ENCODE results near the gene ACTL6A. TPM values are rescaled to one million over a fixed set of nuclear protein-coding genes. Genes with fewer than 3 reads are reported as not detected.
"Not testable (repeated sequence)": the region's sequence is repeated elsewhere in the genome, so short reads cannot be mapped to it uniquely, and the experiment has no call there.

The ACTL6A gene
- total RNA-seq, 1 experiment from 2014 or later, result 61.9 TPM

- TF ChIP-seq REST (IDR thresholded peaks at IDR 0.05; ENCODE audit: low read depth), result no peak
- no peak for TF ChIP-seq ATF3 (IDR thresholded peaks at IDR 0.05)
- no peak for TF ChIP-seq CBX3 (IDR thresholded peaks at IDR 0.05; ENCODE audit: low read depth)
- no peak for TF ChIP-seq RAD21 (IDR thresholded peaks at IDR 0.05; ENCODE audit: low read depth)
- TF ChIP-seq FOSL1 (IDR thresholded peaks at IDR 0.05; ENCODE audit: low read depth), result no peak
Measured at GRCh38 chr3:179562591-179563270, at the start of gene ACTL6A (continued).

GRCh38 chr3:179513862-179514261 lies 48.9 kb upstream of the ACTL6A start:
- TF ChIP-seq SP1 (IDR thresholded peaks at IDR 0.05; ENCODE audit: low read depth) (no peak), SRF (IDR thresholded peaks at IDR 0.05; ENCODE audit: low read depth) (no peak), TCF7L2 (IDR thresholded peaks at IDR 0.05; ENCODE audit: borderline replicate concordance, extremely low read depth, insufficient read depth, insufficient read length) (no peak), CTCF (IDR thresholded peaks at IDR 0.05 in 2 of 3, conservative IDR thresholded peaks at IDR 0.05 in 1 of 3; ENCODE audit: borderline replicate concordance in 1 of 3, insufficient read depth in 1 of 3, low read depth in 2 of 3, low read length in 2 of 3) (no peak), ATF3 (IDR thresholded peaks at IDR 0.05) (no peak)
- no peaks in the 10 kb centered on the region for H3K27me3 ChIP-seq (ENCODE audit: insufficient read depth, low read length)
- DNase-seq (ENCODE audit: low read depth, low spot score) (no peak), ATAC-seq (no peak)
- intact Hi-C loops (cut with micrococcal nuclease), result no loop called here
- CTCF ChIA-PET, result no interaction called here
- no TSS peak for BruUV-seq (replicated peaks)
- POLR2A ChIA-PET, result no interaction called here
- H3K4me1 ChIP-seq (ENCODE audit: control insufficient read depth in 1 of 2, insufficient read depth in 2 of 2, low read length in 2 of 2), result no peaks in the 10 kb centered on the region
- no peak overlapping the region for H3K27ac ChIP-seq (ENCODE audit: low read depth, low read length)
- H3K9ac ChIP-seq (ENCODE audit: low read length), result no peak overlapping the region
- no peaks in the 10 kb centered on the region for H4K20me1 ChIP-seq (ENCODE audit: insufficient read depth)
- RAD21 ChIA-PET (ENCODE audit: low non-redundant PET in 1 of 2, low total read pairs in 2 of 2, uncharacterized antibody in 2 of 2, unreplicated experiment in 2 of 2), result no interaction called here
- no peaks in the 10 kb centered on the region for H3K9me3 ChIP-seq (ENCODE audit: control insufficient read depth in 1 of 2, insufficient read depth in 1 of 2, low read depth in 1 of 2, low read length in 2 of 2)
- no peak overlapping the region for H3K4me3 ChIP-seq (replicated peaks in 1 of 2; ENCODE audit: low read depth in 1 of 2, low read length in 2 of 2)
- no peaks in the 10 kb centered on the region for H3K36me3 ChIP-seq (ENCODE audit: control insufficient read depth in 1 of 2, insufficient read depth in 2 of 2, low read length in 2 of 2)
- H2AFZ ChIP-seq (ENCODE audit: low read depth, low read length, poor library complexity, severe bottlenecking), result no peak overlapping the region
- H3K79me2 ChIP-seq (ENCODE audit: insufficient read depth, low read length), result no peaks in the 10 kb centered on the region
- H3K4me2 ChIP-seq (ENCODE audit: low read length), result no peak overlapping the region
- H3K9me2 ChIP-seq (ENCODE audit: insufficient read depth), result no peaks in the 10 kb centered on the region

GRCh38 chr3:179516461-179517251 lies 46.1 kb upstream of the ACTL6A start:
- H3K79me2 ChIP-seq (ENCODE audit: insufficient read depth, low read length); H3K4me2 ChIP-seq (ENCODE audit: low read length); intact Hi-C loops (cut with micrococcal nuclease); H3K27ac ChIP-seq (ENCODE audit: low read depth, low read length); H3K36me3 ChIP-seq (ENCODE audit: control insufficient read depth in 1 of 2, insufficient read depth in 2 of 2, low read length in 2 of 2); ATAC-seq; H3K27me3 ChIP-seq (ENCODE audit: insufficient read depth, low read length); POLR2A ChIA-PET; BruUV-seq (replicated peaks); H3K9ac ChIP-seq (ENCODE audit: low read length); DNase-seq (ENCODE audit: low read depth, low spot score); RAD21 ChIA-PET (ENCODE audit: low non-redundant PET in 1 of 2, low total read pairs in 2 of 2, uncharacterized antibody in 2 of 2, unreplicated experiment in 2 of 2); H3K4me3 ChIP-seq (replicated peaks in 1 of 2; ENCODE audit: low read depth in 1 of 2, low read length in 2 of 2); H3K9me3 ChIP-seq (ENCODE audit: control insufficient read depth in 1 of 2, insufficient read depth in 1 of 2, low read depth in 1 of 2, low read length in 2 of 2); H4K20me1 ChIP-seq (ENCODE audit: insufficient read depth); CTCF ChIA-PET; H2AFZ ChIP-seq (ENCODE audit: low read depth, low read length, poor library complexity, severe bottlenecking); H3K9me2 ChIP-seq (ENCODE audit: insufficient read depth); H3K4me1 ChIP-seq (ENCODE audit: control insufficient read depth in 1 of 2, insufficient read depth in 2 of 2, low read length in 2 of 2): not testable (repeated sequence)

Data from HCT116 (cell line).